Measurements from ENCODE around the gene TAF13. TPM values are rescaled to one million over a fixed set of nuclear protein-coding genes. Genes with fewer than 3 reads are reported as not detected.

TAF13 gene
- total and polyA plus RNA-seq, 2 experiments from 2014 or later = 93.2 to 197 TPM

GRCh38 chr1:109105881-109106280, 30.1 kb upstream of the TAF13 start:
- peaks cover 6% of the 10 kb centered on the region; the same call in 1 of the 2 replicates for H3K4me1 ChIP-seq (ENCODE audit: insufficient read depth)

GRCh38 chr1:109104364-109105151, 28.8 kb upstream of the TAF13 start:
- H3K9me2 ChIP-seq (ENCODE audit: insufficient read depth) = no peaks in the 10 kb centered on the region
- no peaks in the 10 kb centered on the region for H4K20me1 ChIP-seq (ENCODE audit: insufficient read depth)
- H3K4me1 ChIP-seq (ENCODE audit: insufficient read depth) = peaks cover 6% of the 10 kb centered on the region; the same call in 1 of the 2 replicates
- H3K36me3 ChIP-seq (ENCODE audit: low read depth) = no peaks in the 10 kb centered on the region
- in situ Hi-C loops (cut with MboI) = no loop called here
- H2AFZ ChIP-seq = no peak overlapping the region
- H3K4me3 ChIP-seq = no peak overlapping the region
- H3K9ac ChIP-seq = no peak overlapping the region
- no peak overlapping the region for H3K4me2 ChIP-seq (ENCODE audit: unreplicated experiment)
- H3K27ac ChIP-seq = no peak overlapping the region
- WGBS, 2 experiments (ENCODE audit: low coverage in 1 of 2, low lambda C conversion rate in 2 of 2, missing lambda C conversion rate in 2 of 2) = 83 to 85% methylated on average over 20 of the region's 20 CpGs
- peaks cover 18% of the 10 kb centered on the region for H3F3A ChIP-seq (ENCODE audit: insufficient read depth)
- TF ChIP-seq EZH2 (IDR thresholded peaks at IDR 0.05; ENCODE audit: insufficient read depth, poor library complexity, severe bottlenecking) = no peak
- no peak for TF ChIP-seq EZH2phosphoT487 (IDR thresholded peaks at IDR 0.05; ENCODE audit: insufficient read depth, low read depth)
- no peaks in the 10 kb centered on the region for H3K27me3 ChIP-seq (replicated peaks; ENCODE audit: insufficient read depth)
- peaks cover 29% of the 10 kb centered on the region for H3K79me2 ChIP-seq (ENCODE audit: insufficient read depth)
- DNase-seq = peak; percentile 58
- H3K9me3 ChIP-seq (ENCODE audit: low read depth) = no peaks in the 10 kb centered on the region

More at GRCh38 chr1:109105881-109106280, 30.1 kb upstream of the TAF13 start:
- no peak for DNase-seq
- Histone ChIP-seq H3K4me2 (ENCODE audit: unreplicated experiment) (no peak overlapping the region), H3K9me2 (ENCODE audit: insufficient read depth) (no peaks in the 10 kb centered on the region), H3K79me2 (ENCODE audit: insufficient read depth) (peaks cover 20% of the 10 kb centered on the region), H3K36me3 (ENCODE audit: low read depth) (no peaks in the 10 kb centered on the region), H3K9ac (no peak overlapping the region), H2AFZ (no peak overlapping the region), H3K4me3 (no peak overlapping the region), H3F3A (ENCODE audit: insufficient read depth) (peaks cover 18% of the 10 kb centered on the region), H4K20me1 (ENCODE audit: insufficient read depth) (no peaks in the 10 kb centered on the region), H3K27ac (no peak overlapping the region), H3K27me3 (replicated peaks; ENCODE audit: insufficient read depth) (no peaks in the 10 kb centered on the region), H3K9me3 (ENCODE audit: low read depth) (no peaks in the 10 kb centered on the region)
- WGBS, 2 experiments (ENCODE audit: low coverage in 1 of 2, low lambda C conversion rate in 2 of 2, missing lambda C conversion rate in 2 of 2) = 86 to 87% methylated on average over 4 of the region's 4 CpGs
- in situ Hi-C loops (cut with MboI) = no loop called here
- no peak for TF ChIP-seq EZH2 (IDR thresholded peaks at IDR 0.05; ENCODE audit: insufficient read depth, poor library complexity, severe bottlenecking)

GRCh38 chr1:109099938-109100773, 24.4 kb upstream of the TAF13 start:
- Histone ChIP-seq H2AFZ (peak overlapping the region; percentile 87), H3K4me3 (peak overlapping the region; percentile 86), H4K20me1 (ENCODE audit: insufficient read depth) (no peaks in the 10 kb centered on the region), H3K79me2 (ENCODE audit: insufficient read depth) (peaks cover 50% of the 10 kb centered on the region), H3K27ac (peak overlapping the region; percentile 76), H3K9ac (peak overlapping the region; percentile 94), H3F3A (ENCODE audit: insufficient read depth) (peaks cover 31% of the 10 kb centered on the region), H3K9me3 (ENCODE audit: low read depth) (no peaks in the 10 kb centered on the region), H3K9me2 (ENCODE audit: insufficient read depth) (no peaks in the 10 kb centered on the region), H3K27me3 (replicated peaks; ENCODE audit: insufficient read depth) (no peaks in the 10 kb centered on the region), H3K4me1 (ENCODE audit: insufficient read depth) (peaks cover 6% of the 10 kb centered on the region; the same call in 1 of the 2 replicates), H3K36me3 (ENCODE audit: low read depth) (peaks cover 14% of the 10 kb centered on the region), H3K4me2 (ENCODE audit: unreplicated experiment) (peak overlapping the region; percentile 77)
- WGBS, 2 experiments (ENCODE audit: low coverage in 1 of 2, low lambda C conversion rate in 2 of 2, missing lambda C conversion rate in 2 of 2) = 1% methylated on average over 69 to 77 of the region's 77 CpGs
- peak; percentile 99 for DNase-seq
- in situ Hi-C loops (cut with MboI) = no loop called here
- TF ChIP-seq EZH2phosphoT487 (IDR thresholded peaks at IDR 0.05; ENCODE audit: insufficient read depth, low read depth) (no peak), EZH2 (IDR thresholded peaks at IDR 0.05; ENCODE audit: insufficient read depth, poor library complexity, severe bottlenecking) (no peak)

GRCh38 chr1:109096120-109096519, 20.3 kb upstream of the TAF13 start:
- Histone ChIP-seq H3K36me3 (ENCODE audit: low read depth) (peaks cover 31% of the 10 kb centered on the region), H3F3A (ENCODE audit: insufficient read depth) (peaks cover 39% of the 10 kb centered on the region), H3K4me2 (ENCODE audit: unreplicated experiment) (no peak overlapping the region), H4K20me1 (ENCODE audit: insufficient read depth) (no peaks in the 10 kb centered on the region), H3K27ac (no peak overlapping the region), H3K79me2 (ENCODE audit: insufficient read depth) (peaks cover 74% of the 10 kb centered on the region), H3K4me3 (no peak overlapping the region), H3K9me2 (ENCODE audit: insufficient read depth) (no peaks in the 10 kb centered on the region), H3K4me1 (ENCODE audit: insufficient read depth) (peaks cover 20% of the 10 kb centered on the region), H2AFZ (no peak overlapping the region), H3K27me3 (replicated peaks; ENCODE audit: insufficient read depth) (no peaks in the 10 kb centered on the region), H3K9ac (no peak overlapping the region), H3K9me3 (ENCODE audit: low read depth) (no peaks in the 10 kb centered on the region)
- WGBS, 2 experiments (ENCODE audit: low coverage in 1 of 2, low lambda C conversion rate in 2 of 2, missing lambda C conversion rate in 2 of 2) = 43 to 62% methylated on average over 1 of the region's 1 CpG
- no peak for DNase-seq
- TF ChIP-seq EZH2 (IDR thresholded peaks at IDR 0.05; ENCODE audit: insufficient read depth, poor library complexity, severe bottlenecking) (no peak), EZH2phosphoT487 (IDR thresholded peaks at IDR 0.05; ENCODE audit: insufficient read depth, low read depth) (no peak)
- in situ Hi-C loops (cut with MboI) = no loop called here
